Measurements from ENCODE around the gene MTAP.

- TF ChIP-seq CTCF (conservative IDR thresholded peaks at IDR 0.05; ENCODE audit: low read length) (no peak), EZH2phosphoT487 (IDR thresholded peaks at IDR 0.05; ENCODE audit: borderline replicate concordance) (no peak)
Measured at GRCh38 chr9:21788752-21789151, 13.7 kb upstream of the MTAP start.
